ENCODE data around the gene RBM46.

GRCh38 chr4:154778264-154778663 lies 2.8 kb upstream of the RBM46 start:
- TF ChIP-seq GATA3 (IDR thresholded peaks at IDR 0.05; ENCODE audit: low read depth, low read length) (no peak), GATA2 (IDR thresholded peaks at IDR 0.05; ENCODE audit: low read depth, low read length) (no peak)

All from SH-SY5Y (cell line).